GM06990 (cell line): ENCODE measurements around the gene BSND.
A peak's percentile ranks its signal among the peaks of the same experiment; 100 is the strongest.

Experiments
- DNase-seq: peaks from one replicate; pipeline ENCODE4 v3.0.0-alpha.2; 2011; ENCODE audit not compliant: insufficient read length; ENCODE audit errors: extremely low read depth
- H3K27me3 ChIP-seq: replicated peaks from 2 replicates; pipeline ENCODE4 v1.6.0; 2011; ENCODE audit warnings: low read length; ENCODE audit not compliant: control insufficient read depth, insufficient read depth
- H3K36me3 ChIP-seq: 2 replicates; pipeline ENCODE4 v1.5.1; 2011; ENCODE audit warnings: low read length; ENCODE audit not compliant: control insufficient read depth, insufficient read depth
- H3K4me3 ChIP-seq: replicated peaks from 2 replicates; pipeline ENCODE4 v1.5.1; 2011; ENCODE audit warnings: low read depth, mild to moderate bottlenecking, control low read depth, low read length
- CTCF ChIP-seq: IDR thresholded peaks from 2 replicates; pipeline ENCODE4 v1.5.1; 2011; ENCODE audit warnings: low read length, control low read depth, mild to moderate bottlenecking, inconsistent platforms; ENCODE audit not compliant: insufficient read depth, poor library complexity, severe bottlenecking

BSND gene

GRCh38 chr1:54998677-54999076, at the start of gene BSND:
TSS of gene BSND (plus strand) at chr1:54998933. CDS start at chr1:54999187, 254 bp downstream.
- no peak for DNase-seq

GRCh38 chr1:54949053-54949452, 49.7 kb upstream of the BSND start:
- TF ChIP-seq CTCF: no peak
- no peak overlapping the region for H3K4me3 ChIP-seq

More at GRCh38 chr1:54998677-54999076, at the start of gene BSND:
- no peaks in the 10 kb centered on the region for H3K36me3 ChIP-seq
- TF ChIP-seq CTCF: no peak
- H3K27me3 ChIP-seq: no peaks in the 10 kb centered on the region; the same call in 1 of the 2 replicates
- no peak within 1 kb of the TSS for H3K4me3 ChIP-seq

DNA sequence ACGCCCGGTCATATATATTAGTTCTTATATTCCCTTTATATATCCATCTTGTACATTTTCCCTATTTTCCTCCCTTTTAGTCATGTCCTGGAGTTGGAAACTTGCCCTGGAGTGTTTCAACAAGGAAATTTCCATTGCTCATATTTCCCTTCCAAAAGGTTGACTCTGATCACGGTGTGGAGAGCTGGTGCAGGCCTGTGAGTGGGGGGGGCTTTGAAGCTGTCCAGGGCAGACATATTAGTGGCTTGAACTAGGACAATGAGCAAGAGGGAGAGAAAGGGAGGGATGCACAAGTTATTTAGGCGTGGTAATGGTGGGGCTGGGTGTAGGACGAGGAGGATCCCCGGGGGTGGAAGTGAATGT, 48.7 kb upstream of the BSND start:
- no peak for TF ChIP-seq CTCF
- H3K4me3 ChIP-seq: no peak overlapping the region
- no peak for DNase-seq
- no peaks in the 10 kb centered on the region for H3K36me3 ChIP-seq
- H3K27me3 ChIP-seq: no peaks in the 10 kb centered on the region

More at GRCh38 chr1:54949053-54949452, 49.7 kb upstream of the BSND start:
- no peaks in the 10 kb centered on the region for H3K36me3 ChIP-seq
- no peak for DNase-seq
- H3K27me3 ChIP-seq: no peaks in the 10 kb centered on the region

- peak; percentile 36 for DNase-seq
- H3K27me3 ChIP-seq: no peaks in the 10 kb centered on the region
- TF ChIP-seq CTCF: peak; percentile 65
- no peaks in the 10 kb centered on the region for H3K36me3 ChIP-seq
- H3K4me3 ChIP-seq: no peak overlapping the region
These were observed 48.2 kb upstream of the BSND start for GRCh38 chr1:54950369-54951163.

- Histone ChIP-seq H3K27me3 (no peaks in the 10 kb centered on the region), H3K4me3 (no peak overlapping the region), H3K36me3 (no peaks in the 10 kb centered on the region)
- no peak for TF ChIP-seq CTCF
- no peak for DNase-seq
These were observed 46.9 kb upstream of the BSND start for GRCh38 chr1:54951810-54952226.
